ACC112 (cell line): ENCODE data around the gene SAMD10.

Experiments used
- H2AFZ ChIP-seq: fragments of 200-600 bp; sonication (generic); one replicate; pipeline ENCODE4 v1.6.0; 2017; ENCODE audit warnings: antibody characterized with exemption, low read length; ENCODE audit not compliant: unreplicated experiment
- H3K27ac ChIP-seq: fragments of 200-600 bp; sonication (generic); 2 replicates; pipeline ENCODE4 v1.5.1; 2014; ENCODE audit warnings: low read depth, mild to moderate bottlenecking, antibody characterized with exemption, low read length, moderate library complexity
- H3K27me3 ChIP-seq: fragments of 200-600 bp; sonication (generic); 2 replicates; pipeline ENCODE4 v1.6.1; 2014; ENCODE audit warnings: mild to moderate bottlenecking, antibody characterized with exemption, low read length, moderate library complexity, mixed read lengths; ENCODE audit not compliant: insufficient read depth
- H3K36me3 ChIP-seq: fragments of 200-600 bp; sonication (generic); 2 replicates; pipeline ENCODE4 v1.6.1; 2016; ENCODE audit warnings: mild to moderate bottlenecking, antibody characterized with exemption, low read length, moderate library complexity, mixed read lengths; ENCODE audit not compliant: insufficient read depth
- H3K4me1 ChIP-seq: fragments of 200-600 bp; sonication (generic); one replicate; pipeline ENCODE4 v1.6.1; 2016; ENCODE audit warnings: low read length, mixed read lengths; ENCODE audit not compliant: insufficient read depth, unreplicated experiment, control insufficient read depth
- H3K4me3 ChIP-seq: fragments of 200-600 bp; sonication (generic); 2 replicates; pipeline ENCODE4 v1.5.1; 2014; ENCODE audit warnings: mild to moderate bottlenecking, low read depth, low read length
- H3K79me2 ChIP-seq: fragments of 200-600 bp; sonication (generic); one replicate; pipeline ENCODE4 v1.6.0; 2016; ENCODE audit warnings: low read length; ENCODE audit not compliant: control insufficient read depth, unreplicated experiment, insufficient read depth

Gene SAMD10

GRCh38 chr20:63968136-63968927, 11.1 kb downstream of the SAMD10 start:
- no peak overlapping the region for H3K27ac ChIP-seq
- H3K4me1 ChIP-seq: peaks cover 9% of the 10 kb centered on the region
- no peaks in the 10 kb centered on the region for H3K27me3 ChIP-seq
- no peak overlapping the region for H2AFZ ChIP-seq
- peak overlapping the region; percentile 93 for H3K4me3 ChIP-seq
- H3K36me3 ChIP-seq: 0 out of 2 replicates have a peak, but pooled peaks cover 6% of the 10 kb centered on the region
- H3K79me2 ChIP-seq: peaks cover 13% of the 10 kb centered on the region

DNA sequence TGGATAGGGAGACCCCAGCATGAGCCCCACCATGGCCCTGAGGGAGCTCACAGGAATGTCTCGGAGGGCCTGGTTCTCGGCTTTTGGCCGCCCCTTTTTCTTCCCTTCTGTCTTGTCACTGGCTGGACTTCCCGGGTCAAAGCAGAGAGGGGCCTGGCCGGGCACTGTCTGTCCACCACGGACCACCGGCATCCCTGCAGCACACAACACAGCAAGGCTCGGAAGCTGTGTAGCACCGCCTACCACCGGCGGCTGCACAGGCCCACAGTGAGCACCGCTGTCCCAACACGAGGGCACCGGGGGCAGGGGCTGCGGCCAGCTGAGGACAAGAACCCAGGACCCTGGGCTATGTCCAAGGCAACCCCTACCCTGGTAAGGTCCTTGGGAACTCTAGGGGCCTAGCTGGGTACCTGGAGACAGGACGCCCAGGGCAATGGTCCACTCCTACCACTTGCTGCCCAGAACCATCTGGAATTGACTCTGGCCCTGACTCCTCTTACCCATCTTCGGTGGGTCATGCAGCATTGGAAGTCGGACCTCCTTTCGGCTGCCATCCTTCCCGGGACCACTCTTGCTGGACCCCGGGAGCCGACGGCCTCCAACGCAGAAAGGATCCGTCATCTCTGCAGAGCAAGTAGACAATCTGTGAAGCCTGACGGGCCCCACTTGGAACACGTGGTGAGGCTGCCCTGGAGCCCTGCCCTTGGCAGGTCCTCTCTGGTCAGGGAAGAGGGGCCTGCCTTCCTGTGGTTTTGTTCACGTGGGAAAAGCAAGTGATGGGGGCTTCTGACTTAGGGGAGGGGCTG, 11.9 kb downstream of the SAMD10 start:
- Histone ChIP-seq H3K36me3 (0 out of 2 replicates have a peak, but pooled peaks cover 6% of the 10 kb centered on the region), H2AFZ (no peak overlapping the region), H3K27ac (no peak overlapping the region), H3K27me3 (no peaks in the 10 kb centered on the region), H3K79me2 (peaks cover 13% of the 10 kb centered on the region), H3K4me3 (no peak overlapping the region), H3K4me1 (peaks cover 9% of the 10 kb centered on the region)

GRCh38 chr20:63966944-63967322, 12.5 kb downstream of the SAMD10 start:
- Histone ChIP-seq H3K36me3 (0 out of 2 replicates have a peak, but pooled peaks cover 6% of the 10 kb centered on the region), H3K27me3 (no peaks in the 10 kb centered on the region), H2AFZ (no peak overlapping the region), H3K79me2 (peaks cover 13% of the 10 kb centered on the region), H3K27ac (no peak overlapping the region), H3K4me1 (peaks cover 9% of the 10 kb centered on the region), H3K4me3 (no peak overlapping the region)

- Histone ChIP-seq H3K36me3 (0 out of 2 replicates have a peak, but pooled peaks cover 6% of the 10 kb centered on the region), H2AFZ (no peak overlapping the region), H3K79me2 (peaks cover 13% of the 10 kb centered on the region), H3K4me3 (no peak overlapping the region), H3K27ac (no peak overlapping the region), H3K4me1 (peaks cover 9% of the 10 kb centered on the region), H3K27me3 (no peaks in the 10 kb centered on the region)
These were observed 13.1 kb downstream of the SAMD10 start for GRCh38 chr20:63966172-63966943.

- H3K27ac ChIP-seq: no peak overlapping the region
- H2AFZ ChIP-seq: no peak overlapping the region
- H3K36me3 ChIP-seq: 0 out of 2 replicates have a peak, but pooled peaks cover 9% of the 10 kb centered on the region
- H3K27me3 ChIP-seq: no peaks in the 10 kb centered on the region
- H3K4me1 ChIP-seq: peaks cover 9% of the 10 kb centered on the region
- peaks cover 13% of the 10 kb centered on the region for H3K79me2 ChIP-seq
- no peak overlapping the region for H3K4me3 ChIP-seq
These were observed 15.0 kb downstream of the SAMD10 start for GRCh38 chr20:63964412-63964811.

DNA sequence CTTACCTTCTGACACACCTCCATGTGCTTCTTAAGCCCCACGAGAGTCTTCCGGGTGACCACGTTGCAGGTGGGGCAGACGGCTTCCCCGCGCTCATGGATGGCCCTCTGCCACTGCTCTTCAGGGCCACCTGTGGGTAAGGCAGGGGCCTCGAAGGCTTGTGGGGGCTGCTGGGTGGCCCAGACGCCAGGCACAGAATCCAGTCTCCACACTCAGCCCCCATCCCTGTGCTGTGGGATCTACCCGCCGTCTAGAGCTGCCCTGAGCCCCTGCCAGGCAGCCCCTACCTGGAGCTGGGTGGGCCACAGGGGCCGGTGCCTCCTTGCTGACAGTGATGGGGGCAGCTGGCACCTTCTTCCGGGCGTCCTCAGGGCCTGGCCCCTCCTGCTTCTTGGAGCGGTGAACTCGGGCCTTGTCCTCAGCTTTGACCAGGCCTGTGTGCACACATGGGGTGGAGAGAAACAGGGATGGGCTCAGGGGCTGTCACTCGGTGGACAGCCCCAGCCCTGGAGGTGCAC, 15.6 kb downstream of the SAMD10 start:
- H3K36me3 ChIP-seq: 0 out of 2 replicates have a peak, but pooled peaks cover 9% of the 10 kb centered on the region
- no peaks in the 10 kb centered on the region for H3K27me3 ChIP-seq
- H3K4me1 ChIP-seq: peaks cover 7% of the 10 kb centered on the region
- H3K79me2 ChIP-seq: peaks cover 8% of the 10 kb centered on the region
- no peak overlapping the region for H3K27ac ChIP-seq
- no peak overlapping the region for H2AFZ ChIP-seq
- no peak overlapping the region for H3K4me3 ChIP-seq

DNA sequence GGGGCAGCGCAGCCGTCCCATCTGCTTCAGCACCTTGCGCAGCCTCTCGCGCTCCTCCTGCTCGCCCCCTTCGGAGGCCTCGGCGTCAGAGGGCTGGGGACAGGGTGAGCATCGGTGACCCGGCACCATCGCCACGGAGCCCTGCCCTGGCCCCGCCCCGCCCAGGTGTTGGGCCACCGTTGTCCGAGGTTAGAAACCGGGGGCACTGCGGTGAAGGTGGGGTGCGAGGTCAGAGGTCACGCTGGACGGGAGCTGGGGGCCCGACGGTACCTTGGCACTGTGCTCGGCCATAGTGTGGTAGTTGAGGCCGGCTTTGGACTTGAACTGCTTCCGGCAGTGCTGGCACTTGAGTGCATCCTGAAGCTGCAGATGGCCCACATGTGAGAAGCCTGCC, 16.1 kb downstream of the SAMD10 start:
- Histone ChIP-seq H2AFZ (no peak overlapping the region), H3K27me3 (no peaks in the 10 kb centered on the region), H3K79me2 (peaks cover 3% of the 10 kb centered on the region), H3K4me3 (no peak overlapping the region), H3K36me3 (0 out of 2 replicates have a peak, but pooled peaks cover 9% of the 10 kb centered on the region), H3K27ac (no peak overlapping the region), H3K4me1 (peaks cover 2% of the 10 kb centered on the region)

- Histone ChIP-seq H3K27me3 (no peaks in the 10 kb centered on the region), H3K36me3 (0 out of 2 replicates have a peak, but pooled peaks cover 9% of the 10 kb centered on the region), H3K79me2 (no peaks in the 10 kb centered on the region), H3K4me1 (peaks cover 6% of the 10 kb centered on the region), H2AFZ (no peak overlapping the region), H3K27ac (no peak overlapping the region), H3K4me3 (no peak overlapping the region)
These were observed 16.8 kb downstream of the SAMD10 start for GRCh38 chr20:63962426-63963347.

DNA sequence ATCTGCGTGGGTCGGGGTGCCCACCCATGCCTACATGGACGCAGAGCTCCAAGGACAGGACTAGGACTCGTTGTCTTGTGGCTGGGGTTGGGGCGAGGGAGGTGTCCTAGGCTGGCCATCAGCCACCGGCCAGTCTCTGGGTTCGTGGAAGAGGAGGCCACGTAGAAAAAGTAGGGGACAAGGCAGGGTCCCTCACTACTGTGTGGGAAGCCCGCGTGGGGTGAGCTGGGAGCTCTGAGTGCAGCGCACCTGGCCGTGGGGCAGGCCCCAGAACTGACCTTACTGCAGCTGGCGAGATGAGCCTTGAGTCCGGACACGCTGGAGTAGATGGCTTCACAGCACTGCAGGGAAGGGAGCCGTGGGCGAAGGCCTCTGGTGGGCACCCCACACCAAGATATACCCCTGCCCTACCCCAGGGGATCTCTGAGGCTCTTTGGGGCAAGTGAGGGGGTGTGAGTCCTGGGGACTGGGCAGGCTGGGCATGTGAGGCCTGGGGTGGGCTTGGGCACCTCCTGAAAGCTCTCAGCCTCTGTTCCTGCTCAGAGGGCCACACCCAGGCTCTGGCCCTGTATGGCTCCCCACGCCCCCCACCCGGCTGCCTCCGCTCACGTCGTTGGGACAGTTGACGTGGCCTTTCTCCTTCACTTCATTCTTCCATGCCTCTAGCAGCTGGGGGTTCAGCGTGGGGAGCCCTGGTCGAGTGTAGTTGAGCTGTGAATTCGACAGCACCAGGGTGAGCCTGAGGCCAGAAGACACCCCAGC, 17.6 kb downstream of the SAMD10 start:
- Histone ChIP-seq H3K27ac (no peak overlapping the region), H3K4me3 (no peak overlapping the region), H3K4me1 (peaks cover 11% of the 10 kb centered on the region), H3K27me3 (no peaks in the 10 kb centered on the region), H2AFZ (no peak overlapping the region), H3K36me3 (0 out of 2 replicates have a peak, but pooled peaks cover 9% of the 10 kb centered on the region), H3K79me2 (no peaks in the 10 kb centered on the region)
